GM12878 (cell line): ENCODE results near the gene PIK3R5. TPM values are rescaled to one million over a fixed set of nuclear protein-coding genes. Genes with fewer than 3 reads are reported as not detected.

Experiments
- CREM ChIP-seq: IDR thresholded peaks from 2 replicates; pipeline ENCODE4 v1.6.1; 2014; ENCODE audit warnings: antibody characterized with exemption, low read depth
- ETV6 ChIP-seq, 2 experiments: fragments of 450-650 bp in 1 of 2; IDR thresholded peaks in 1 of 2; conservative IDR thresholded peaks in 1 of 2; 2 replicates each; pipeline ENCODE4 v1.6.1; 2014; ENCODE audit warnings: antibody characterized with exemption in 1 of 2, borderline replicate concordance in 1 of 2, low read depth in 1 of 2, mild to moderate bottlenecking in 1 of 2, moderate library complexity in 1 of 2
- MEF2A ChIP-seq: IDR thresholded peaks from 2 replicates; pipeline ENCODE4 v1.6.1; 2011; ENCODE audit warnings: low read depth, mild to moderate bottlenecking, low read length, moderate library complexity; ENCODE audit not compliant: insufficient read depth
- NBN ChIP-seq: fragments of 450-650 bp; IDR thresholded peaks from 2 replicates; pipeline ENCODE4 v1.6.1; 2016
- NFIC ChIP-seq: IDR thresholded peaks from 2 replicates; pipeline ENCODE4 v1.6.1; 2012; ENCODE audit warnings: low read depth, mild to moderate bottlenecking, inconsistent platforms, low read length, moderate library complexity
- POLR2A ChIP-seq: IDR thresholded peaks from 2 replicates; pipeline ENCODE4 v1.6.1; 2011; ENCODE audit warnings: low read depth, mild to moderate bottlenecking, low read length
- RUNX3 ChIP-seq: IDR thresholded peaks from 2 replicates; pipeline ENCODE4 v1.6.1; 2012; ENCODE audit warnings: low read length, inconsistent platforms
- YY1 ChIP-seq: IDR thresholded peaks from 2 replicates; pipeline ENCODE4 v1.6.1; 2011; ENCODE audit warnings: low read depth, mild to moderate bottlenecking, low read length
- ZNF217 ChIP-seq: fragments of 450-650 bp; IDR thresholded peaks from 2 replicates; pipeline ENCODE4 v1.6.1; 2017; ENCODE audit warnings: antibody characterized with exemption, mild to moderate bottlenecking
- polyA plus RNA-seq, 11 experiments: library from polyadenylated mRNA; depleted of rRNA in 4 of 11; unstranded in 6 of 11; stranded (reverse) in 5 of 11; fragments of >200 nt; fragmentation: Nextera tagmentation in 4 of 11; fragmentation: Illumina TruSeq in 1 of 11; extraction: Ambion mirVana in 4 of 11; extraction: Trizol in 1 of 11; gene quantifications; 1 replicate in 1 of 11; 2 replicates in 10 of 11; pipeline versions ENCODE4 v1.2.1 to v1.2.3, GENCODE V29; 2011 to 2016; ENCODE audit warnings: inconsistent platforms in 2 of 11, missing spikeins in 2 of 11, low read depth in 1 of 11
- total RNA-seq, 4 experiments: library from RNA; depleted of rRNA in 3 of 4; stranded (reverse); fragments of >200 nt in 3 of 4; fragmentation: Illumina TruSeq in 1 of 4; extraction: Trizol in 1 of 4; gene quantifications; 2 replicates each; pipeline versions ENCODE4 v1.2.1 to v1.2.3, GENCODE V29; 2013 to 2021
- TF ChIP-seq, protein P1 (sequence below): fragments of 450-650 bp; IDR thresholded peaks from 2 replicates; pipeline ENCODE4 v1.6.1; 2017; ENCODE audit warnings: borderline replicate concordance
- TF ChIP-seq, protein P2 (sequence below): IDR thresholded peaks from 2 replicates; pipeline ENCODE4 v1.6.1; 2011; ENCODE audit warnings: low read depth, low read length, improper control_type of control experiment, borderline replicate concordance
- TF ChIP-seq, protein P3 (sequence below): fragments of 450-650 bp; formaldehyde crosslinking; IDR thresholded peaks from 2 replicates; pipeline ENCODE4 v1.4.0; 2020; ENCODE audit warnings: mild to moderate bottlenecking, moderate library complexity
- TF ChIP-seq, protein P4 (sequence below): IDR thresholded peaks from 2 replicates; pipeline ENCODE4 v1.6.1; 2012; ENCODE audit warnings: low read length, inconsistent platforms
- TF ChIP-seq, protein P5 (sequence below): IDR thresholded peaks from 2 replicates; pipeline ENCODE4 v1.6.1; 2012; ENCODE audit warnings: improper control_type of control experiment, low read depth, low read length; ENCODE audit not compliant: insufficient replicate concordance

Gene PIK3R5
- total and polyA plus RNA-seq, 10 of the 15 experiments (the other 5 are each of a cell fraction or from before 2014, with no cell fraction given) = 9.5 to 50.8 (median 35.5) TPM

DNA sequence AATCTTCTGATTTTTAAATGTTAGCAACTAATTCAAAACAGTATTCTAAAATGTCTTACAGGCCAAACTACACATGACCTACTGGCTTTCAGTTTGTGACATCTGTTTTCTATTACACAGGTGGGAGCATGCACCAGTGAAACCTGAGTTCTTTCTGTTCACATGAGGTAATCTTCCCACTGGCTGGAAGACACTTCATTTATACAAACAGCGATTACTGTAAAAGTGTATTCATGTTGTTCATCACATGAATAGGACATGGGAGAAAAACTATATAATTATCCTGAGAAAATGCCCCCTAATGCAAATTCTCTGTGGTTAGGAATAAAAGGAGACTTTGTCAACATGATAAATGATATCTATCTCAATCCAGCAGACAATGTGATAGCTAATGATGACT, 11.1 kb upstream of the PIK3R5 start (continued):
- TF ChIP-seq MEF2A (0 out of 2 replicates have a peak, but pooled peaks have one; percentile 37), ZNF217 (no peak), POLR2A (no peak), NFIC (peak; percentile 81; the same call in 1 of the 2 replicates), ETV6 (conservative IDR thresholded peaks at IDR 0.05 in 1 of 2, IDR thresholded peaks at IDR 0.05 in 1 of 2; ENCODE audit: borderline replicate concordance in 1 of 2, low read depth in 1 of 2) (no peak), CREM (peak; percentile 48; the same call in 1 of the 2 replicates), NBN (no peak), RUNX3 (peak; percentile 47; the same call in 1 of the 2 replicates), YY1 (peak; percentile 39; the same call in 1 of the 2 replicates)
- TF ChIP-seq, protein P1, sequence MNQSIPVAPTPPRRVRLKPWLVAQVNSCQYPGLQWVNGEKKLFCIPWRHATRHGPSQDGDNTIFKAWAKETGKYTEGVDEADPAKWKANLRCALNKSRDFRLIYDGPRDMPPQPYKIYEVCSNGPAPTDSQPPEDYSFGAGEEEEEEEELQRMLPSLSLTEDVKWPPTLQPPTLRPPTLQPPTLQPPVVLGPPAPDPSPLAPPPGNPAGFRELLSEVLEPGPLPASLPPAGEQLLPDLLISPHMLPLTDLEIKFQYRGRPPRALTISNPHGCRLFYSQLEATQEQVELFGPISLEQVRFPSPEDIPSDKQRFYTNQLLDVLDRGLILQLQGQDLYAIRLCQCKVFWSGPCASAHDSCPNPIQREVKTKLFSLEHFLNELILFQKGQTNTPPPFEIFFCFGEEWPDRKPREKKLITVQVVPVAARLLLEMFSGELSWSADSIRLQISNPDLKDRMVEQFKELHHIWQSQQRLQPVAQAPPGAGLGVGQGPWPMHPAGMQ = no peak
- TF ChIP-seq, protein P2, sequence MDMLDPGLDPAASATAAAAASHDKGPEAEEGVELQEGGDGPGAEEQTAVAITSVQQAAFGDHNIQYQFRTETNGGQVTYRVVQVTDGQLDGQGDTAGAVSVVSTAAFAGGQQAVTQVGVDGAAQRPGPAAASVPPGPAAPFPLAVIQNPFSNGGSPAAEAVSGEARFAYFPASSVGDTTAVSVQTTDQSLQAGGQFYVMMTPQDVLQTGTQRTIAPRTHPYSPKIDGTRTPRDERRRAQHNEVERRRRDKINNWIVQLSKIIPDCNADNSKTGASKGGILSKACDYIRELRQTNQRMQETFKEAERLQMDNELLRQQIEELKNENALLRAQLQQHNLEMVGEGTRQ = no peak
- TF ChIP-seq, protein P3, sequence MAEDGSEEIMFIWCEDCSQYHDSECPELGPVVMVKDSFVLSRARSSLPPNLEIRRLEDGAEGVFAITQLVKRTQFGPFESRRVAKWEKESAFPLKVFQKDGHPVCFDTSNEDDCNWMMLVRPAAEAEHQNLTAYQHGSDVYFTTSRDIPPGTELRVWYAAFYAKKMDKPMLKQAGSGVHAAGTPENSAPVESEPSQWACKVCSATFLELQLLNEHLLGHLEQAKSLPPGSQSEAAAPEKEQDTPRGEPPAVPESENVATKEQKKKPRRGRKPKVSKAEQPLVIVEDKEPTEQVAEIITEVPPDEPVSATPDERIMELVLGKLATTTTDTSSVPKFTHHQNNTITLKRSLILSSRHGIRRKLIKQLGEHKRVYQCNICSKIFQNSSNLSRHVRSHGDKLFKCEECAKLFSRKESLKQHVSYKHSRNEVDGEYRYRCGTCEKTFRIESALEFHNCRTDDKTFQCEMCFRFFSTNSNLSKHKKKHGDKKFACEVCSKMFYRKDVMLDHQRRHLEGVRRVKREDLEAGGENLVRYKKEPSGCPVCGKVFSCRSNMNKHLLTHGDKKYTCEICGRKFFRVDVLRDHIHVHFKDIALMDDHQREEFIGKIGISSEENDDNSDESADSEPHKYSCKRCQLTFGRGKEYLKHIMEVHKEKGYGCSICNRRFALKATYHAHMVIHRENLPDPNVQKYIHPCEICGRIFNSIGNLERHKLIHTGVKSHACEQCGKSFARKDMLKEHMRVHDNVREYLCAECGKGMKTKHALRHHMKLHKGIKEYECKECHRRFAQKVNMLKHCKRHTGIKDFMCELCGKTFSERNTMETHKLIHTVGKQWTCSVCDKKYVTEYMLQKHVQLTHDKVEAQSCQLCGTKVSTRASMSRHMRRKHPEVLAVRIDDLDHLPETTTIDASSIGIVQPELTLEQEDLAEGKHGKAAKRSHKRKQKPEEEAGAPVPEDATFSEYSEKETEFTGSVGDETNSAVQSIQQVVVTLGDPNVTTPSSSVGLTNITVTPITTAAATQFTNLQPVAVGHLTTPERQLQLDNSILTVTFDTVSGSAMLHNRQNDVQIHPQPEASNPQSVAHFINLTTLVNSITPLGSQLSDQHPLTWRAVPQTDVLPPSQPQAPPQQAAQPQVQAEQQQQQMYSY (CRISPR knock-in tag) = no peak
- TF ChIP-seq, protein P4, sequence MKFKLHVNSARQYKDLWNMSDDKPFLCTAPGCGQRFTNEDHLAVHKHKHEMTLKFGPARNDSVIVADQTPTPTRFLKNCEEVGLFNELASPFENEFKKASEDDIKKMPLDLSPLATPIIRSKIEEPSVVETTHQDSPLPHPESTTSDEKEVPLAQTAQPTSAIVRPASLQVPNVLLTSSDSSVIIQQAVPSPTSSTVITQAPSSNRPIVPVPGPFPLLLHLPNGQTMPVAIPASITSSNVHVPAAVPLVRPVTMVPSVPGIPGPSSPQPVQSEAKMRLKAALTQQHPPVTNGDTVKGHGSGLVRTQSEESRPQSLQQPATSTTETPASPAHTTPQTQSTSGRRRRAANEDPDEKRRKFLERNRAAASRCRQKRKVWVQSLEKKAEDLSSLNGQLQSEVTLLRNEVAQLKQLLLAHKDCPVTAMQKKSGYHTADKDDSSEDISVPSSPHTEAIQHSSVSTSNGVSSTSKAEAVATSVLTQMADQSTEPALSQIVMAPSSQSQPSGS = peak; percentile 94
- TF ChIP-seq, protein P5, sequence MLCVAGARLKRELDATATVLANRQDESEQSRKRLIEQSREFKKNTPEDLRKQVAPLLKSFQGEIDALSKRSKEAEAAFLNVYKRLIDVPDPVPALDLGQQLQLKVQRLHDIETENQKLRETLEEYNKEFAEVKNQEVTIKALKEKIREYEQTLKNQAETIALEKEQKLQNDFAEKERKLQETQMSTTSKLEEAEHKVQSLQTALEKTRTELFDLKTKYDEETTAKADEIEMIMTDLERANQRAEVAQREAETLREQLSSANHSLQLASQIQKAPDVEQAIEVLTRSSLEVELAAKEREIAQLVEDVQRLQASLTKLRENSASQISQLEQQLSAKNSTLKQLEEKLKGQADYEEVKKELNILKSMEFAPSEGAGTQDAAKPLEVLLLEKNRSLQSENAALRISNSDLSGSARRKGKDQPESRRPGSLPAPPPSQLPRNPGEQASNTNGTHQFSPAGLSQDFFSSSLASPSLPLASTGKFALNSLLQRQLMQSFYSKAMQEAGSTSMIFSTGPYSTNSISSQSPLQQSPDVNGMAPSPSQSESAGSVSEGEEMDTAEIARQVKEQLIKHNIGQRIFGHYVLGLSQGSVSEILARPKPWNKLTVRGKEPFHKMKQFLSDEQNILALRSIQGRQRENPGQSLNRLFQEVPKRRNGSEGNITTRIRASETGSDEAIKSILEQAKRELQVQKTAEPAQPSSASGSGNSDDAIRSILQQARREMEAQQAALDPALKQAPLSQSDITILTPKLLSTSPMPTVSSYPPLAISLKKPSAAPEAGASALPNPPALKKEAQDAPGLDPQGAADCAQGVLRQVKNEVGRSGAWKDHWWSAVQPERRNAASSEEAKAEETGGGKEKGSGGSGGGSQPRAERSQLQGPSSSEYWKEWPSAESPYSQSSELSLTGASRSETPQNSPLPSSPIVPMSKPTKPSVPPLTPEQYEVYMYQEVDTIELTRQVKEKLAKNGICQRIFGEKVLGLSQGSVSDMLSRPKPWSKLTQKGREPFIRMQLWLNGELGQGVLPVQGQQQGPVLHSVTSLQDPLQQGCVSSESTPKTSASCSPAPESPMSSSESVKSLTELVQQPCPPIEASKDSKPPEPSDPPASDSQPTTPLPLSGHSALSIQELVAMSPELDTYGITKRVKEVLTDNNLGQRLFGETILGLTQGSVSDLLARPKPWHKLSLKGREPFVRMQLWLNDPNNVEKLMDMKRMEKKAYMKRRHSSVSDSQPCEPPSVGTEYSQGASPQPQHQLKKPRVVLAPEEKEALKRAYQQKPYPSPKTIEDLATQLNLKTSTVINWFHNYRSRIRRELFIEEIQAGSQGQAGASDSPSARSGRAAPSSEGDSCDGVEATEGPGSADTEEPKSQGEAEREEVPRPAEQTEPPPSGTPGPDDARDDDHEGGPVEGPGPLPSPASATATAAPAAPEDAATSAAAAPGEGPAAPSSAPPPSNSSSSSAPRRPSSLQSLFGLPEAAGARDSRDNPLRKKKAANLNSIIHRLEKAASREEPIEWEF = peak; percentile 45
- TF ChIP-seq, all 136 proteins: peak for 23
